GM12873 (cell line): ENCODE results near the gene PPP1R3G.

Source experiments
- TF ChIP-seq, protein P1 (sequence below): IDR thresholded peaks from 2 replicates; pipeline ENCODE4 v1.5.1; 2012; ENCODE audit warnings: low read depth, mild to moderate bottlenecking, moderate library complexity, low read length, control low read depth; ENCODE audit not compliant: insufficient read depth; ENCODE audit errors: missing control alignments

The PPP1R3G gene

DNA sequence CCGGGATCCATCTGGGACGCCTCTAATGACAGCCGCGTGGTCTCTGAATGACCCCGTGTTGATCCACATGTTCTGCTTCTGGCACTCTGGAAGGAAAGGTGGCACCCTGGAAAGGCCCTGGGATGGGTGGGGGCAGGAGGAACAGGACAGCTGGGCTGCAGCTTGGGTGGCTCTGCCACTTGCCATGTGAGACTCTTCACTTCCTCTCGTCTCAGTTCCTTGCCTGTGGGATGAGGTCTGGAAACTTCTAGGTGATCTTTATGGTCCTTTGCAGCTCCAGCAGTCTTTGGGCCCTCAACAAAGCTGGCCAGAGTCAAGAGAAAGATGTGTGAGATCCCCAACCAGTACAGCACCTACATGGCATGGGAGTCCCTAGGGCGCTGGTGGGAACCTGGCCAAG is 26.5 kb downstream of the PPP1R3G start:
- TF ChIP-seq, protein P1, sequence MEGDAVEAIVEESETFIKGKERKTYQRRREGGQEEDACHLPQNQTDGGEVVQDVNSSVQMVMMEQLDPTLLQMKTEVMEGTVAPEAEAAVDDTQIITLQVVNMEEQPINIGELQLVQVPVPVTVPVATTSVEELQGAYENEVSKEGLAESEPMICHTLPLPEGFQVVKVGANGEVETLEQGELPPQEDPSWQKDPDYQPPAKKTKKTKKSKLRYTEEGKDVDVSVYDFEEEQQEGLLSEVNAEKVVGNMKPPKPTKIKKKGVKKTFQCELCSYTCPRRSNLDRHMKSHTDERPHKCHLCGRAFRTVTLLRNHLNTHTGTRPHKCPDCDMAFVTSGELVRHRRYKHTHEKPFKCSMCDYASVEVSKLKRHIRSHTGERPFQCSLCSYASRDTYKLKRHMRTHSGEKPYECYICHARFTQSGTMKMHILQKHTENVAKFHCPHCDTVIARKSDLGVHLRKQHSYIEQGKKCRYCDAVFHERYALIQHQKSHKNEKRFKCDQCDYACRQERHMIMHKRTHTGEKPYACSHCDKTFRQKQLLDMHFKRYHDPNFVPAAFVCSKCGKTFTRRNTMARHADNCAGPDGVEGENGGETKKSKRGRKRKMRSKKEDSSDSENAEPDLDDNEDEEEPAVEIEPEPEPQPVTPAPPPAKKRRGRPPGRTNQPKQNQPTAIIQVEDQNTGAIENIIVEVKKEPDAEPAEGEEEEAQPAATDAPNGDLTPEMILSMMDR = no peak

DNA sequence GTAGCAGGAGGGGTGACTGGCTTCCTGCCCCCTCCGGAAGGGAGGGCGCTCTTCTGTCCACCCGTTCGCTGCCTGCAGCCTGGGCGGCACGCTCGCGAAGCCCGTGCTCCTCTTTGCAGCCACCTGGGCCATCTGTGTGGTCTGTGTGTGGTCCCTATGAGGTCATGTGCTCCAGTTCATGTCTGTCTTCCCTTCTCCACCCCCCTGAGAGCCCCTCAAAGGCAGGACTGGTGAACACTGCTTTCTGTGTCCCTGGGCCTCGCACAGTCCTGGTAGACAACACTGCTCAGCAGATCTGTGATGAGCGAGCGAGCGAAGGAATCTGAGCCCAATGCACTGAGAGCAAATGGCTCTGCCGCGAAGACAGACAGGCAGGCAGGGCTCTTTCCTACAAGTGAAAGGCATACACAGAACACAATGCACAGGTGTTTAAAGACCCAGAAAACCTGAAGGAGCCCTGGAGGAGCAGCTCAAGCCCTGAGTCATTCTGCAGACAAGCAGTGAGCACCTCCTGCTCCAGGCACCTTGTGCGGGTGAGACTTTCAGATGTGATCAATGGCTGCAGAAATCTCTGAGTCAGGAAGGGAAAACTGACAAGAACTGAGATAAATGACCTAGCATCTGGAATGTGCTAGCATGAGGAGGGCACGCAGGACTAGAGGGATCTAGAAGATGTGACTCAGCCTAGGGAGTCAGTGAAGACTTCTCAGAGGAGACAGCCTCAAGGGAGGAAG is 27.1 kb downstream of the PPP1R3G start:
- TF ChIP-seq, protein P1 = no peak

DNA sequence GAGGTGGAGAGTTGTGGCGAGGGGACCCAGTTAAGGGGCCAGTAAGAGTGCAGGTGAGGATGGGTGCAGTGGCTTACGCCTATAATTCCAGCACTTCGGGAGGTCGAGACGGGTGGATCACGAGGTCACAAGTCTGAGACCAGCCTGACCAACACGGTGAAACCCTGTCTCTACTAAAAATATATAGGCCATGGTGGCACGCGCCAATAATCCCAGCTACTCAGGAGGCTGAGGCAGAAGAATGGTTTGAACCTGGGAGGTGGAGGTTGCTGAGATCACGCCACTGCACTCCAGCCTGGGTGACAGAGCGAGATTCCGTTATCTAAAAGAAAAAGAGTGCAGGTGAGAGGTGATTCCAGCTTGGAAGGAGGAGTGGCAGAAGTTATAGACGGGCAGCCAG is 28.0 kb downstream of the PPP1R3G start:
- TF ChIP-seq, protein P1 = no peak

DNA sequence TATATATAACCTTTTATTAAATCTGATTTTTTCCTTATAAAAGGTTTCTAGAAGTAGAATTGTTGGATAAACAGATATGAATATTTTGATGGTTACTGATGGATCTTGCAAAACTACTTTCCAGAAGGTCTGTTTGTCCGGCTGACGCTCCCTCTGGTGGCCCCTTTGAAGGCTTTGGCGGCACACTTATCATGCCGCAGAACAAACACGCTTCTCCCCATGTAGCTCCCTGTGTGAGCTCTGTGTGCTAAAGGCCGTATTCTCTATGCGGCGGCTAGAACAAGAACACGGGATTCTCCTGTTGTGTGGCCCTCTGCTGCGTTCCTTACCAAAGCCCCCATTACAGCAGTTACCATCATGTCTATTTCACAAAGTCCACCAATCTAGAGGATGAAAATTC is 30.0 kb downstream of the PPP1R3G start:
- TF ChIP-seq, protein P1 = no peak

DNA sequence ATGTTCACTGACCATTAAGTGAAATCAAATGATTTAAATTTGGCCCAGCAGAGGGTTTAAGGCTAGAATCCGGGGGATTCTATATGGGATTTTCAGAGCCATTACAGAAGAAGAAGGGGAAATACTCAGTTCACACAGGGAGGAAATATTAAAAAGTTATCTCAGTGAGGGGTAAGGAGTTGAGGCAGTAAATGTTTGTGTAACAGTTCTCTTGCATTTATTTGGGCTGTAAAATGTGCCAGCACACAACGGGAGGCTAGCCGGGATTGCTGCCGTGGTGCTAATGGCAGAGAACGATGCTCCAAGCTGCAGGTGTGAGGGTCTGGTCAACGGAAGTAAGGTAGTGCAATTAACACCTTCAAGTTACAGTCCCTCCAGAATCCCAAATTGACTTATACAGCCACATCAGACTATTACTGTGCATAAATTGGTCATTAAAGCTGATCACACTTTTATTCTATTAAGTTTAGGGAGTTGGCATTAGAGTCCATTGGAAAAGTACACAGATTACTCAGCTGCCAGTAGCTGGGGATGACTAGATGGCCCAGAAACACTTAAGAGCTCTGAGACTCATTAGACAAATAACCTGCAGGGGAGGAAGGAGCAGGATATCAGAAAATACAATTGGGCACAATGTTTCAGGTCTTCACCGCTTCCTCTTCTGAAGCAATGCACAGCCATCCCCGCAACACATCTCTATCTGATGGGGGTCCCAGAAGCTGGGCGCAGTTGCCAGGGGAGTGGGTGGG is 31.3 kb downstream of the PPP1R3G start:
- TF ChIP-seq, protein P1 = no peak

DNA sequence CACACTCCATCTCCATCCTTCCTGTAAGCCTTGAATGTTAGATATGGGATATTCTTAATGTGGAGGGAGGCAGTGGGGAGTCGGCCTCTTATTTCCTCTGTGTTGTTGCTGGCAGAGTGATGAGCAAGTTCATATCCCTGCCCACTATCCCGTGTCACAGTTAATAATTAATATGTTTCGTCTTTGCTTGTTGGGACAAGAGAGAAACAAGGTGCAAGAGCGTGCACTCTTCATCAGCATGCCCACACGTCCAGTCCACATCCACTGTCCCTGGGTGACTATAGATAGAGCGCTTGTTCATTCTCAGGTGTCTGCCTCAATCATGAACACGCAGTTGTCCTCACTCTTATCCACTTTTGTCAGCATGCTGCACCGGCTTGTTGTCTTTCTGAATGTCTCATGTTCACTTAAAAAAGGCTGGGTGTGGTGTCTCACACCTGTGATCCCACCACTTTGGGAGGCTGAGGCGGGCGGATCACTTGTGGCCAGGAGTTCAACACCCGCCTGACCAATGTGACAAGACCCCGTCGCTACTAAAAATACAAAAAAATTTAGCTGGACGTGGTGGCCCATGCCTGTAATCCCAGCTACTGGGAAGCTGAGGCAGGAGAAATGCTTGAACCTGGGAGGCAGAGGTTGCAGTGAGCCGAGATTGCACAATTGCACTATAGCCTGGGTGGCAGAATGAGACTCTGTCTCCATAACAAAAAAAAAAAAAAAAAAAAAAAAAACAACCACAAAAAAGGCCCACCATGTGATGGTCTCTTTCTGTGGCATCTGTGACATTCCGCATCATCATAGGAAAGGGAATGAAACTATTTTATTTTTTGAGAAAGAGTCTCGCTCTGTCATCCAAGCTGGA is 34.2 kb downstream of the PPP1R3G start:
- TF ChIP-seq, protein P1 = no peak

DNA sequence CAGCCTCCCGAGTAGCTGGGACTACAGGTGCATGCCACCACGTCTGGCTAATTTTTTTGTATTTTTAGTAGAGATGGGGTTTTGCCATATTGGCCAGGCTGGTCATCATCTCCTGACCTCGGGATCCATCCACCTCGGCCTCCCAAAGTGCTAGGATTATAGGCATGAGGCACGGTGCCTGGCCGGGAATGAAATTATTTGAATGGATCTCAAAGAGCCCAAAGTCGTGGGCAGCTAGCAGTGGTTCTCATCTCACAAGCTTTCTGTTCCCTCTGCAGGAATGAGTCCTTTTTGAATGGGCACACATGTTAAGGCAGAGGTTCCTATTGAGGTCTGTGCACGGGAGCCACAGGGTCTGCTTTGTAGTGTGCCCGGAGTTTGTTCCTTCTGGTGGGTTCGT is 34.9 kb downstream of the PPP1R3G start:
- TF ChIP-seq, protein P1 = no peak
